KMS-11 (cell line): Measurements from ENCODE around the gene TMEM217.

ENCODE experiments used
- H2AFZ ChIP-seq: fragments of 200-600 bp; sonication (generic); 2 replicates; pipeline ENCODE4 v1.6.1; 2016; ENCODE audit warnings: antibody characterized with exemption, mixed run types, low read depth
- H3K27ac ChIP-seq: fragments of 200-600 bp; sonication (generic); 2 replicates; pipeline ENCODE4 v1.6.1; 2016; ENCODE audit warnings: mild to moderate bottlenecking, mixed run types
- H3K27me3 ChIP-seq: fragments of 200-600 bp; sonication (generic); 2 replicates; pipeline ENCODE4 v1.6.1; 2017; ENCODE audit warnings: mild to moderate bottlenecking, low read depth, mixed run types, moderate library complexity; ENCODE audit not compliant: insufficient read depth
- H3K36me3 ChIP-seq: fragments of 200-600 bp; sonication (generic); 2 replicates; pipeline ENCODE4 v1.6.1; 2017; ENCODE audit warnings: mild to moderate bottlenecking, mixed run types; ENCODE audit not compliant: insufficient read depth
- H3K4me1 ChIP-seq: fragments of 200-600 bp; sonication (generic); 2 replicates; pipeline ENCODE4 v1.6.1; 2016; ENCODE audit warnings: mild to moderate bottlenecking, low read depth, mixed run types; ENCODE audit not compliant: poor library complexity, severe bottlenecking
- H3K4me2 ChIP-seq: fragments of 200-600 bp; sonication (generic); 2 replicates; pipeline ENCODE4 v1.7.0; 2016; ENCODE audit warnings: mild to moderate bottlenecking, mixed run types
- H3K4me3 ChIP-seq: fragments of 200-600 bp; sonication (generic); IDR thresholded peaks from 2 replicates; pipeline ENCODE4 v1.6.1; 2017; ENCODE audit warnings: low read depth, low read length, mixed read lengths; ENCODE audit not compliant: insufficient read depth
- H3K79me2 ChIP-seq: fragments of 200-600 bp; sonication (generic); 2 replicates; pipeline ENCODE4 v1.6.1; 2016; ENCODE audit warnings: low read depth, mixed run types; ENCODE audit not compliant: insufficient read depth
- H3K9ac ChIP-seq: fragments of 200-600 bp; sonication (generic); 2 replicates; pipeline ENCODE4 v1.6.1; 2016; ENCODE audit warnings: mild to moderate bottlenecking, mixed run types
- H4K20me1 ChIP-seq: fragments of 200-600 bp; sonication (generic); 2 replicates; pipeline ENCODE4 v1.6.1; 2016; ENCODE audit warnings: mild to moderate bottlenecking, mixed run types; ENCODE audit not compliant: insufficient read depth
- TF ChIP-seq, protein P1 (sequence below): fragments of 200-600 bp; sonication (generic); conservative IDR thresholded peaks from 2 replicates; pipeline ENCODE4 v1.6.1; 2017; ENCODE audit warnings: low read depth, mild to moderate bottlenecking, antibody characterized with exemption, low read length, moderate library complexity, mixed read lengths

TMEM217 gene

DNA sequence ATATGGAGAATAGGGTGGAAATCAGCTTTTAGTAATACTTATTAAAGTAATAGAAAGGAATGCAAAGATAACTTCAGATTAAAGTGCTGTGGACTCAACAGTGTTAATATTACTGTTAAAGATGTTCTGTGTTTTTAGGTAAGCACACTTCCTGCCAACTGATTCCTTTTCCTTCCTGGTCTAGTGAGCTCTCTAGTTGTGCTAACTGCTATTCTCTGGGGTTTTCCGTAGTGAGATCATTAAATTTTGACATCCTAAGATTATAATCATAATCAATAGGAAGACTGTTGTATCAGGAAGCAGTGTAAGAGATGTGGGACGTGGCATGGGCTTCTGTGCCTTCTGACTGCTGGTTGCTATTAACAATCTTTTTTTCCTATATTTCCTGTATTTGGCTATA, 1.2 kb upstream of the TMEM217 start:
- Histone ChIP-seq H3K4me3 (no peak overlapping the region), H3K79me2 (peaks cover 9% of the 10 kb centered on the region; the same call in 1 of the 2 replicates), H3K36me3 (no peaks in the 10 kb centered on the region), H2AFZ (no peak overlapping the region), H3K27ac (no peak overlapping the region), H3K27me3 (peaks cover 5% of the 10 kb centered on the region; the same call in 1 of the 2 replicates), H3K4me1 (peaks cover 41% of the 10 kb centered on the region), H3K4me2 (peak overlapping the region; percentile 63), H3K9ac (no peak overlapping the region), H4K20me1 (no peaks in the 10 kb centered on the region)
- TF ChIP-seq, protein P1, sequence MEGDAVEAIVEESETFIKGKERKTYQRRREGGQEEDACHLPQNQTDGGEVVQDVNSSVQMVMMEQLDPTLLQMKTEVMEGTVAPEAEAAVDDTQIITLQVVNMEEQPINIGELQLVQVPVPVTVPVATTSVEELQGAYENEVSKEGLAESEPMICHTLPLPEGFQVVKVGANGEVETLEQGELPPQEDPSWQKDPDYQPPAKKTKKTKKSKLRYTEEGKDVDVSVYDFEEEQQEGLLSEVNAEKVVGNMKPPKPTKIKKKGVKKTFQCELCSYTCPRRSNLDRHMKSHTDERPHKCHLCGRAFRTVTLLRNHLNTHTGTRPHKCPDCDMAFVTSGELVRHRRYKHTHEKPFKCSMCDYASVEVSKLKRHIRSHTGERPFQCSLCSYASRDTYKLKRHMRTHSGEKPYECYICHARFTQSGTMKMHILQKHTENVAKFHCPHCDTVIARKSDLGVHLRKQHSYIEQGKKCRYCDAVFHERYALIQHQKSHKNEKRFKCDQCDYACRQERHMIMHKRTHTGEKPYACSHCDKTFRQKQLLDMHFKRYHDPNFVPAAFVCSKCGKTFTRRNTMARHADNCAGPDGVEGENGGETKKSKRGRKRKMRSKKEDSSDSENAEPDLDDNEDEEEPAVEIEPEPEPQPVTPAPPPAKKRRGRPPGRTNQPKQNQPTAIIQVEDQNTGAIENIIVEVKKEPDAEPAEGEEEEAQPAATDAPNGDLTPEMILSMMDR: no peak

DNA sequence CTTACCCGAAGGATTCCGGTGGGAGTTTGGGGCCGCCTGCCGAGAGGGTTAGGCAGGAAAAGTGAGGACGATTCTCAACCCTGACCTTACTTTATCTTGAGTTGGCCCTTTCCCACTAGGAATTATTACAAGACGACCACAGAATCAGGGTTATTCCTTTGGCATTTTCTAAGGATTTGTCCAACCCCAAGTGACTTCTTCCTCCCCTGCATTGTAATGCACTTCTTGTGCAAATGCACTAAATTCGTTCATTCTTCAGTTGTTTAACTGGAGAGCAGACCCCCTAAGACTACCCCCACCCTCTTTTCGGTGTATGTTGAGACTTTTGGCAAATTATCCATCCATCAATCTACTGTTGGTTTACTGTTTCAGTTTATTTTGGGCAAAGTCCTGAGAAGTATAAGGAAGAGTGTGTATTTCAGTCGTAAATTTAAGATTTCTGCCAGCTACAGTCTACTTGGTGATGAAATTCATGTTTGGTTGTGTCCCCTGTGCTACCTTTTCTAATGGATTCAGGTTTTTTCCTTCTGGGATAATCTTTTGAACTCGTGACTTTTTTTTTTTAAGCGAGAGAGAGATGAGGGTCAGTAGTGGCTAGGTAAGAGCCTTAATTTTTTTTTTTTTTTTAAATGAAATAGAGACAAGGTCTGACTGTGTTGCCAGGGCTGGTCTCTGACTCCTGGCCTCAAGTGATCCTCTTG, 611 bp upstream of the TMEM217 start:
- Histone ChIP-seq H2AFZ (peak overlapping the region; percentile 96; the same call in 1 of the 2 replicates), H3K27me3 (peaks cover 5% of the 10 kb centered on the region; the same call in 1 of the 2 replicates), H3K79me2 (peaks cover 9% of the 10 kb centered on the region; the same call in 1 of the 2 replicates), H4K20me1 (no peaks in the 10 kb centered on the region), H3K9ac (peak overlapping the region; percentile 89; the same call in 1 of the 2 replicates), H3K27ac (no peak overlapping the region), H3K4me3 (no peak overlapping the region), H3K4me1 (peaks cover 41% of the 10 kb centered on the region), H3K36me3 (no peaks in the 10 kb centered on the region), H3K4me2 (peak overlapping the region; percentile 63)
- TF ChIP-seq, protein P1: no peak

DNA sequence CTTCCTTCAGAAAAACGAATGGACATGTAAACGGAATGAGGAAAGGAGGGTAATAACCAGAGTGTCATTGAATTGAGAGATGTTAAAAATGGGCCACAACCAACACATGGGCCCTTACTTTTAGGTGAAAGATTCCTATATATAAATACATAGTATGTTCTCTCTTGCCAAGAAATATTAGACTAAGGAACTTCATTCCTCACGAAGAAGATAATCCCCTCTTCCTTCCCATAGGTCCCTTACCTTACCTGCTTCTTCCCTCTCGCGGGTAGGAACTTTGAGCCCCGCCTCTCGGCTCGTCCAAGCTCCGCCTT, 667 bp downstream of the TMEM217 start:
- Histone ChIP-seq H3K9ac (no peak overlapping the region), H3K27ac (no peak overlapping the region), H3K4me1 (peaks cover 41% of the 10 kb centered on the region), H4K20me1 (no peaks in the 10 kb centered on the region), H2AFZ (peak overlapping the region; percentile 96; the same call in 1 of the 2 replicates), H3K4me2 (peak overlapping the region; percentile 41; the same call in 1 of the 2 replicates), H3K27me3 (peaks cover 5% of the 10 kb centered on the region; the same call in 1 of the 2 replicates), H3K4me3 (no peak overlapping the region), H3K36me3 (no peaks in the 10 kb centered on the region), H3K79me2 (peaks cover 9% of the 10 kb centered on the region; the same call in 1 of the 2 replicates)
- TF ChIP-seq, protein P1: no peak

DNA sequence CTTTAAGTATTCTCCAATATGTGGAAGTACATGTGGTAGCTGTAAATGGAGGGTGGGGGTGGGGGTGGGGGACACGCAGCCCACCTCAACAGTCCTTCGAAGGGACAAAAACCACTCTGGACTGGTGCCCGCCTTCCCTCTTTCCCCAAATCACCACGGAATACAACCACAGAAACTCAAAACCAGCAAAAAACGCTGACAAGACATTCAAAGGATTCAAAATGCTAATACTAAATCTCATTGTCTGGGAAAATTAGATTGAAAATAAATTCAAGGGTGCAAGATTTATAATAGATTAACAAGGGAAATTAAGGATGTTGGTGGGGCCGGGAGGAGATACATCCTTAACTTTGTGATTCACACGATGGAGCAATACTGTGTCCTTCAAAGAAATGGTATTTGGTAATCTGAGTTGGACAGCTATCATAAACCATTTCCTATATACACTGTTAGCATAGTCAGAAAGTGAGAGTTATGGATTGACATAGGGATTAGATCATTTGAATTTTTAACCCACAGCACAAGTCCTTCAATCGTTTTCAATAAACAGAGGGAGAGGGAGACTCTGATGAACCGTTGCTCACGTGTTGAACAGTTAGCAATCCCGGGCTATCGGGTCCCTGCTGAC, 1.1 kb downstream of the TMEM217 start:
- Histone ChIP-seq H3K4me3 (no peak overlapping the region), H3K36me3 (no peaks in the 10 kb centered on the region), H2AFZ (peak overlapping the region; percentile 96; the same call in 1 of the 2 replicates), H3K27ac (no peak overlapping the region), H3K4me2 (peak overlapping the region; percentile 41; the same call in 1 of the 2 replicates), H3K79me2 (peaks cover 9% of the 10 kb centered on the region; the same call in 1 of the 2 replicates), H3K9ac (no peak overlapping the region), H3K27me3 (peaks cover 5% of the 10 kb centered on the region; the same call in 1 of the 2 replicates), H4K20me1 (no peaks in the 10 kb centered on the region), H3K4me1 (peaks cover 41% of the 10 kb centered on the region)
- TF ChIP-seq, protein P1: no peak
